ENCODE data around the gene GFOD2.

Gene GFOD2

GRCh38 chr16:67664871-67665270 lies 54.2 kb downstream of the GFOD2 start:
- H3K4me3 ChIP-seq (ENCODE audit: low read depth, low read length) = no peak overlapping the region
- TF ChIP-seq CTCF (IDR thresholded peaks at IDR 0.05; ENCODE audit: insufficient read depth, low read depth, low read length, missing control alignments) = no peak
- DNase-seq (ENCODE audit: low read depth) = no peak

- no peak for TF ChIP-seq CTCF (IDR thresholded peaks at IDR 0.05; ENCODE audit: insufficient read depth, low read depth, low read length, missing control alignments)
- DNase-seq (ENCODE audit: low read depth) = no peak
- H3K4me3 ChIP-seq (ENCODE audit: low read depth, low read length) = no peak overlapping the region
These were observed 54.9 kb downstream of the GFOD2 start for GRCh38 chr16:67664258-67664657.

GRCh38 chr16:67663877-67664222 lies 55.3 kb downstream of the GFOD2 start:
- DNase-seq (ENCODE audit: low read depth) = no peak
- TF ChIP-seq CTCF (IDR thresholded peaks at IDR 0.05; ENCODE audit: insufficient read depth, low read depth, low read length, missing control alignments) = no peak
- H3K4me3 ChIP-seq (ENCODE audit: low read depth, low read length) = no peak overlapping the region

- DNase-seq (ENCODE audit: low read depth) = no peak
- H3K4me3 ChIP-seq (ENCODE audit: low read depth, low read length) = no peak overlapping the region
- TF ChIP-seq CTCF (IDR thresholded peaks at IDR 0.05; ENCODE audit: insufficient read depth, low read depth, low read length, missing control alignments) = peak; percentile 24
These were observed 55.8 kb downstream of the GFOD2 start for GRCh38 chr16:67663151-67663876.

GRCh38 chr16:67662653-67663010 lies 56.5 kb downstream of the GFOD2 start:
- DNase-seq (ENCODE audit: low read depth) = no peak
- no peak overlapping the region for H3K4me3 ChIP-seq (ENCODE audit: low read depth, low read length)
- no peak for TF ChIP-seq CTCF (IDR thresholded peaks at IDR 0.05; ENCODE audit: insufficient read depth, low read depth, low read length, missing control alignments)

GRCh38 chr16:67661886-67662652 lies 57.0 kb downstream of the GFOD2 start:
- DNase-seq (ENCODE audit: low read depth) = no peak
- no peak for TF ChIP-seq CTCF (IDR thresholded peaks at IDR 0.05; ENCODE audit: insufficient read depth, low read depth, low read length, missing control alignments)
- no peak overlapping the region for H3K4me3 ChIP-seq (ENCODE audit: low read depth, low read length)

Data from GM12865 (cell line).